IPS-20b (cell line): ENCODE results near the gene UBAP2.

ENCODE experiments used
- H3K27ac ChIP-seq: one replicate; pipeline ENCODE4 v1.5.1; 2013; ENCODE audit warnings: low read length
- H3K27me3 ChIP-seq: 2 replicates; pipeline ENCODE4 v1.6.1; 2013; ENCODE audit warnings: mild to moderate bottlenecking, low read length, inconsistent platforms; ENCODE audit not compliant: insufficient read depth
- H3K36me3 ChIP-seq: 2 replicates; pipeline ENCODE4 v1.6.1; 2013; ENCODE audit warnings: low read depth, mild to moderate bottlenecking, inconsistent platforms, low read length, moderate library complexity; ENCODE audit not compliant: insufficient read depth
- H3K4me1 ChIP-seq: 2 replicates; pipeline ENCODE4 v1.6.1; 2013; ENCODE audit warnings: mild to moderate bottlenecking, control low read depth, inconsistent platforms, low read length, moderate library complexity; ENCODE audit not compliant: insufficient read depth
- H3K4me3 ChIP-seq: 2 replicates; pipeline ENCODE4 v1.5.1; 2013; ENCODE audit warnings: mild to moderate bottlenecking, low read length, inconsistent platforms
- H3K9ac ChIP-seq: 2 replicates; pipeline ENCODE4 v1.6.1; 2013; ENCODE audit warnings: low read depth, mild to moderate bottlenecking, inconsistent platforms, low read length, moderate library complexity
- H3K9me3 ChIP-seq: 2 replicates; pipeline ENCODE4 v1.6.1; 2013; ENCODE audit warnings: mild to moderate bottlenecking, low read depth, low read length, inconsistent platforms; ENCODE audit not compliant: insufficient read depth

The UBAP2 gene

GRCh38 chr9:33927694-33928093, 121.0 kb downstream of the UBAP2 start:
- Histone ChIP-seq H3K4me1 (no peaks in the 10 kb centered on the region), H3K36me3 (peaks cover 95% of the 10 kb centered on the region), H3K27ac (no peak overlapping the region), H3K9ac (no peak overlapping the region), H3K27me3 (no peaks in the 10 kb centered on the region), H3K4me3 (no peak overlapping the region), H3K9me3 (no peaks in the 10 kb centered on the region)

DNA sequence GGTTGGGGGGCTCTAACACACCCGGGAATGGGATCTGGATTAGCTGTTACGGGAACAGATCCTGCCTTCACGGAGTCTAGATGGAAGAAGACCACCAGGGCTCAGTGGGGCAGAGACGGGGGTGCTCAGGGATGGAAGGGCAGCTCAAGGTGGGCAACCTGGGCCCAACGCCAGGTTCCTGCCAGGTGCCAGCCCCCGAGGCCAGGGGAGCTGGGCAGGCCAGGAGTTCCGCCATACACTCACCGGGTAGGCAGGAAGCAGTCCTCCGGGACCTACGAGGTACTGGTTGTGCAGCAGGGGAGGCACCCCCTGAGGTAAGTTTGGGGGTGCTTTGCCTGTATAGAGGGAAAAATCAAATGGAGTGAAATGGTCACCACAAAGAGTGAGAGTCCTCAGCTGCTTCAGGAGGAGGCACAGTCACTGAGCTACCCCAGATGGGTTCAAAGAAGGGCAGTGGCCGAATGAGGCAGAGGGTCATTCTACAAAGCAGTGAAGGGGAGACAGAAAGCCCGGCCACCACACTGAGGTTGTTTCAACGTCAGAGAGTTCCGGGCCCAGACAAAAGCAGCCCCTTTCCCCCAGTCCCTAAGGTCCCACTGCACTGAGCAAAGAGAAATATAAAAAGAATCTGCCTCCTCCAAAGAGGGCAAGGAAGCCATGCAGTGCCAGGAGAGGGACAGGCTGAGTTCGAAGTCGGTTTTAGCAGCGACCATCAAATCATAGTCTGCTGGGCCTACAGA, 121.8 kb downstream of the UBAP2 start:
- Histone ChIP-seq H3K4me1 (no peaks in the 10 kb centered on the region), H3K27me3 (no peaks in the 10 kb centered on the region), H3K9ac (no peak overlapping the region), H3K4me3 (no peak overlapping the region), H3K27ac (no peak overlapping the region), H3K9me3 (no peaks in the 10 kb centered on the region), H3K36me3 (peaks cover 95% of the 10 kb centered on the region)

- H3K9ac ChIP-seq, result no peak overlapping the region
- H3K9me3 ChIP-seq, result no peaks in the 10 kb centered on the region
- no peaks in the 10 kb centered on the region for H3K27me3 ChIP-seq
- peaks cover 97% of the 10 kb centered on the region for H3K36me3 ChIP-seq
- peak overlapping the region; percentile 33 for H3K27ac ChIP-seq
- no peaks in the 10 kb centered on the region; the same call in 1 of the 2 replicates for H3K4me1 ChIP-seq
- no peak overlapping the region for H3K4me3 ChIP-seq
Observed at GRCh38 chr9:33924978-33925797, 123.5 kb downstream of the UBAP2 start.

DNA sequence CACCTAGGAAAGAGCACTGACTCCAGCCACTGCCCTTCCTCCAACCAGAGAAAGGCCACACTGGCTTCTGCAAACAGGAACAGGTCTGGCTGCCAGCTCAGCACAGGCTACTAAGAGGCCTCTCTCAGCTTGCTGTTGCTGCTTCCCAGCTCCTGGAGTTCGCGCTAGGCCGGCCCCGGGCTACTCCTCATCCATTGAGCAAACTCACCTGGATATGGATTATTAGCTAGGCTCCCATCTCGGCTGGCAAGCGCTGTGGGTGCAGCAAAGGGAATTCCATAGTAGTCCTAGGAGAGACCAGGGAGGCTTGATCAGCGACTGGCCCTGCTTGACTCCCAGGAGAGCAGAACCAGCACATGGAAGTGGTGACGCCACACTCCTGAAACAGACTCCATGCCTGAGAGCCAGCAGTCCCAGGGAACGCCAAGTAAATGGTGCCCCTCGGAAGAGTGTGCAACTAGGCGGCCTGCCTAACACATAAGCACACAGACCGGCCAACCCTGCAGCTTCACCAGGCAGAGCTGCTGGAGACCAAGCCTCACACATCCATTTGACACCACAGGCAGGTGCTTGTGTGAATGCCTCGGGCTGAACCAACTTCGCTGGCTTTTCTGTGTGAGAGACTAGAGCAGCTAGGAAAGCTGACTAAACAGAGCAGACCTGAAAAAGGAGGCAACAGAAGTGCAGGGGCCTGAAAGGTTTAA, 124.5 kb downstream of the UBAP2 start:
- Histone ChIP-seq H3K4me3 (no peak overlapping the region), H3K9me3 (no peaks in the 10 kb centered on the region), H3K36me3 (peaks cover 100% of the 10 kb centered on the region), H3K9ac (no peak overlapping the region), H3K27ac (no peak overlapping the region), H3K27me3 (no peaks in the 10 kb centered on the region), H3K4me1 (peaks cover 5% of the 10 kb centered on the region; the same call in 1 of the 2 replicates)

- Histone ChIP-seq H3K4me3 (no peak overlapping the region), H3K9ac (no peak overlapping the region), H3K9me3 (no peaks in the 10 kb centered on the region), H3K27ac (no peak overlapping the region), H3K4me1 (peaks cover 5% of the 10 kb centered on the region; the same call in 1 of the 2 replicates), H3K36me3 (peaks cover 100% of the 10 kb centered on the region), H3K27me3 (no peaks in the 10 kb centered on the region)
Observed at GRCh38 chr9:33923079-33923478, 125.6 kb downstream of the UBAP2 start.

DNA sequence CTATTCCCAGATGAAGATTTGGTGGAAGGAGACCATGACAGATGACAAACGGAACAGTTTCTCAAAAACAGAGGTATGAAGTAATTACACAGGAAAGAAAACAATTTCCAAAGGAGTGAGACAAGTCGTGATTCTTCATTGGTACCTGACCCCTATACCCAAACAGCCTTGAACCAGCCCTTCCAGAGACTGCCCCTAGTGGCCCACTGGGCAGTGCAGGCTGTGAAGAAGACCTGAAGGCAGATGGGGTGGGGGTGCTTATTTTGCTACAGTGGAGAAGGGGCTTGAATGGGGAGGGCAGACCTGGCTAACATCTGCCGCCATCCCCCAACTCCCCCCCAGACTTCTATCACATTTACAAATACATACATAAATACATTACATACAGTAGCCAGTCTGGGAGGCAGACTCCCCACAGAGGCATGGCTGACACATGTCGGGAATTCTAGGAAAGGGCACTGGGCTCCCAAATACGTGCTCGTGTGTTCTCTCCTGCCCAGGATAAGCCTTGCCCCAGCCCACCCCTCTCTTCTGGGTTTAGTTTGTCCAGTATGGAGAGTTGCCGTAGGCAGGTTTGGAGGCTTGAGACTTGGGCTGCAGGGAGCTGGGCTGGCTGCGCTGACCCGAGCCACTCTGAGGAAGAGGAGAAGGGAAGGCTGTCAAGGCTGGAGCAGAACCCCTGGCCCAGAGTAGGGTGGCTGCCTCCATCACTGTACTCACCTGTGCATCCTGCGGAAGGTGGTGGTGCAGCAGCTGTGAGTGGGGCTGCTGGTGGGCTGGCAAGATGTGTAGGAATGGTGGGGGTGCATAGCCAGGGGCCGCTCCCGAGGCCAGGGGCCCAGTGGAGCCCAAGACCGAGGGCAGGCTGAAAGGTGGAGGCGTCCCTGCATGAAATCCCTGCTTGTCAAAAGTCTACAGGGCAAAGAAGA, 126.5 kb downstream of the UBAP2 start:
- Histone ChIP-seq H3K4me3 (no peak overlapping the region), H3K9ac (no peak overlapping the region), H3K27ac (no peak overlapping the region), H3K4me1 (peaks cover 5% of the 10 kb centered on the region; the same call in 1 of the 2 replicates), H3K36me3 (peaks cover 100% of the 10 kb centered on the region), H3K27me3 (no peaks in the 10 kb centered on the region), H3K9me3 (no peaks in the 10 kb centered on the region)

- Histone ChIP-seq H3K27me3 (no peaks in the 10 kb centered on the region), H3K36me3 (peaks cover 94% of the 10 kb centered on the region), H3K27ac (no peak overlapping the region), H3K9ac (no peak overlapping the region), H3K9me3 (no peaks in the 10 kb centered on the region), H3K4me3 (no peak overlapping the region), H3K4me1 (peaks cover 5% of the 10 kb centered on the region; the same call in 1 of the 2 replicates)
Observed at GRCh38 chr9:33919276-33919897, 129.3 kb downstream of the UBAP2 start.

DNA sequence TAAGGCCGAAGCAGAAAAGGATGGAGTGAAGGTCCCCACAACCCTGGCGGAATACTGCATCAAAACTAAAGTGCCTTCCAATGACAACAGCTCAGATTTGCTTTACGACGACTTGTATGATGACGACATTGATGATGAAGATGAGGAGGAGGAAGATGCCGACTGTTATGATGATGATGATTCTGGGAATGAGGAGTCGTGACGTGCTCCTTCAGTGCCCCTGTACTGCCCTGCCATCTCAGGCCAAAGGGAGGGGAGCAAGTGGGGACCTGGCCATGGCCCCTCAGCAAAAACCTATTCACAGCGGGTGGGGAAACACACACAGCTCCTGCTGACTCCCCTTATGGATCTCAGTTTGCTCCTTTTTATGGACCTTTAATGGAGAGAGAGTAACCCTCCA, 131.7 kb downstream of the UBAP2 start:
- Histone ChIP-seq H3K9me3 (no peaks in the 10 kb centered on the region), H3K4me1 (peaks cover 5% of the 10 kb centered on the region; the same call in 1 of the 2 replicates), H3K27me3 (no peaks in the 10 kb centered on the region), H3K36me3 (peaks cover 94% of the 10 kb centered on the region), H3K9ac (no peak overlapping the region), H3K4me3 (no peak overlapping the region), H3K27ac (no peak overlapping the region)

- Histone ChIP-seq H3K4me1 (peaks cover 4% of the 10 kb centered on the region; the same call in 1 of the 2 replicates), H3K27me3 (no peaks in the 10 kb centered on the region)
Observed at GRCh38 chr9:33914887-33915628, 133.6 kb downstream of the UBAP2 start.

DNA sequence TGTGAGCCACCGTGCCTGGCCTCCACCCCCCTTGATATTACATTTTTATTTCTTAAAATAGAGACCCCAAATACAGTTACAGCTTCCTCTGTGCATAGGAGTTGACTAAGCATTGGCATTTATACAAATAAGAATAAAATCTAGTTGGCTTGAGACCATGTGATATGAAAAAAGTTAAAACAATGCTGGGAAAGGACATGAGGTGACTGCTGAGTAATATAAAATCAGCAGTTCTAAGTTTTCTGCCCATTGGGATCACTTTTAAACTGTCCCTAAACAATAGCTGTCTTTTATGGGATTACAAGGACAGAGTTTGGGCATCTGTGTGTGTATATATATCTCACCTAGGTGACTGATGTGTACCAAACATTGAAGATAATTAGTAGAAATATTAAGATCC, 135.1 kb downstream of the UBAP2 start:
- Histone ChIP-seq H3K4me3 (no peak overlapping the region), H3K9ac (no peak overlapping the region), H3K9me3 (no peaks in the 10 kb centered on the region), H3K27ac (no peak overlapping the region), H3K36me3 (peaks cover 62% of the 10 kb centered on the region), H3K4me1 (no peaks in the 10 kb centered on the region), H3K27me3 (no peaks in the 10 kb centered on the region)

More at GRCh38 chr9:33914887-33915628, 133.6 kb downstream of the UBAP2 start:
- peaks cover 78% of the 10 kb centered on the region for H3K36me3 ChIP-seq
- H3K9me3 ChIP-seq, result no peaks in the 10 kb centered on the region
- H3K9ac ChIP-seq, result no peak overlapping the region
- no peak overlapping the region for H3K4me3 ChIP-seq
- no peak overlapping the region for H3K27ac ChIP-seq
